Cardiac muscle cell (in vitro differentiated cells and primary cell): ENCODE data around the gene CLIP2. TPM values are rescaled to one million over a fixed set of nuclear protein-coding genes. Genes with fewer than 3 reads are reported as not detected.

Experiments
- DNase-seq, 2 donors: peaks; one replicate each; pipeline versions ENCODE4 v3.0.0 to v3.0.0-alpha.2; 2010 to 2017; ENCODE audit warnings: low read depth in 1 of 2, low spot score in 1 of 2
- H3K27ac ChIP-seq: fragments of 200-600 bp; sonication (generic); 2 replicates; pipeline ENCODE4 v1.5.1; 2016
- H3K27me3 ChIP-seq: fragments of 200-600 bp; sonication (generic); 2 replicates; pipeline ENCODE4 v1.6.0; 2016; ENCODE audit warnings: control low read depth
- H3K36me3 ChIP-seq: fragments of 200-600 bp; sonication (generic); 2 replicates; pipeline ENCODE4 v1.5.1; 2016; ENCODE audit warnings: control low read depth
- H3K4me1 ChIP-seq: fragments of 200-600 bp; sonication (generic); 2 replicates; pipeline ENCODE4 v1.8.1; 2017; ENCODE audit warnings: low read depth, mild to moderate bottlenecking, mixed run types
- H3K4me3 ChIP-seq: fragments of 200-600 bp; sonication (generic); 2 replicates; pipeline ENCODE4 v1.5.1; 2016; ENCODE audit warnings: mild to moderate bottlenecking
- H3K9me3 ChIP-seq: fragments of 200-600 bp; sonication (generic); 2 replicates; pipeline ENCODE4 v1.5.1; 2017; ENCODE audit warnings: low read depth, mild to moderate bottlenecking, control low read depth
- polyA plus RNA-seq: library from polyadenylated mRNA; unstranded; fragments of >200 nt; fragmentation: Nextera tagmentation; extraction: Ambion mirVana; gene quantifications from 2 replicates; pipeline ENCODE4 v1.2.1, GENCODE V29; 2016
- total RNA-seq: library from RNA; depleted of rRNA; stranded (reverse); fragments of >200 nt; gene quantifications from 2 replicates; pipeline ENCODE4 v1.2.3, GENCODE V29; 2016
- TF ChIP-seq, protein P1 (sequence below): IDR thresholded peaks from 2 replicates; pipeline ENCODE4 v1.5.1; 2012; ENCODE audit warnings: low read depth, mild to moderate bottlenecking, low read length

CLIP2 gene
- total and polyA plus RNA-seq, 2 experiments from 2014 or later = 11.1 to 20.0 TPM

DNA sequence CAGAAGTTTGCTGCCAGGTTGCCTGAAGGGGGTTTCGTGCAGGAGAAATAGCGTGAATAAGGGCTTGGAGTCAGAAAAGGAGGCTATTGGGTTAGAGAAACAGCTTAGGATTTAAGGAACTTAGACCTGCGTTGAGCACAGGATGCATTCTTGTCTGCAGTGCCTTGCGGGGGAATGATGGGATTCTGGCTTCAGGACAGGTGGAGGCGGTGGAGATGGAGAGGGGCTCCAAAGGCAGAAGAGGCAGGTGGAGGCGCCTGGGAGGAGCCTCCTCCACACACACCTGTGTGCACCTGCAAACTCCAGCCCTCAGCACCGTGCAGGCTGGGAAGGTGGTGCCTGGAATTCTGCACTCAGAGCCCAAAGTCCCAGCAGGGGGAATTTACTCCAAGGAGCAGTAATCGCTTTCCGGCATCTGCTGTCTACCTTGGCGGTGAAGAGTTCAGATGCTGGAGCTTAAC lies 1.8 kb downstream of the CLIP2 start:
- Histone ChIP-seq H3K9me3 (no peaks in the 10 kb centered on the region), H3K36me3 (no peaks in the 10 kb centered on the region), H3K27me3 (peaks cover 16% of the 10 kb centered on the region), H3K4me3 (no peak overlapping the region), H3K4me1 (peaks cover 3% of the 10 kb centered on the region), H3K27ac (no peak overlapping the region)
- TF ChIP-seq, protein P1, sequence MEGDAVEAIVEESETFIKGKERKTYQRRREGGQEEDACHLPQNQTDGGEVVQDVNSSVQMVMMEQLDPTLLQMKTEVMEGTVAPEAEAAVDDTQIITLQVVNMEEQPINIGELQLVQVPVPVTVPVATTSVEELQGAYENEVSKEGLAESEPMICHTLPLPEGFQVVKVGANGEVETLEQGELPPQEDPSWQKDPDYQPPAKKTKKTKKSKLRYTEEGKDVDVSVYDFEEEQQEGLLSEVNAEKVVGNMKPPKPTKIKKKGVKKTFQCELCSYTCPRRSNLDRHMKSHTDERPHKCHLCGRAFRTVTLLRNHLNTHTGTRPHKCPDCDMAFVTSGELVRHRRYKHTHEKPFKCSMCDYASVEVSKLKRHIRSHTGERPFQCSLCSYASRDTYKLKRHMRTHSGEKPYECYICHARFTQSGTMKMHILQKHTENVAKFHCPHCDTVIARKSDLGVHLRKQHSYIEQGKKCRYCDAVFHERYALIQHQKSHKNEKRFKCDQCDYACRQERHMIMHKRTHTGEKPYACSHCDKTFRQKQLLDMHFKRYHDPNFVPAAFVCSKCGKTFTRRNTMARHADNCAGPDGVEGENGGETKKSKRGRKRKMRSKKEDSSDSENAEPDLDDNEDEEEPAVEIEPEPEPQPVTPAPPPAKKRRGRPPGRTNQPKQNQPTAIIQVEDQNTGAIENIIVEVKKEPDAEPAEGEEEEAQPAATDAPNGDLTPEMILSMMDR = no peak
- DNase-seq = no peak

DNA sequence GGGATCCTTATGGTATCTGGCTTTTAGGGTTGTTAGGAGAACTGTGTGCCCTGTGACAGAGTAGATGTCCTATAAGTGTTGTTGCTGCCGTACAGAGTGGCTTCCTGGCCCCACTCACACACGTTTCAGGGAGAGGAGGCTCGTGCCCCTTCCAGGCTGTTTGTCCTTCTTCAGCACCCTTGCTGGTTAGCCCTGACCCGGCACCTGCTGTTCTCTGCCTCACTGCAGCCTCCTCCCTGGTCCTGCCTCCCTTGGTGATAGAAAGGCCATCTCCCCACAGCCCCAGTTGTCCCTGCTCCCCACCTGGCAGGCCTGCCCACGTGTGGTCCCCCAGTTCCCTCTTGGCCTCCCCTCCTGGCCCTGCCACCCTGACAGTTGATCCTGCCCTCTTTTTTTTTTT lies 2.3 kb downstream of the CLIP2 start:
- Histone ChIP-seq H3K4me1 (peaks cover 3% of the 10 kb centered on the region), H3K36me3 (no peaks in the 10 kb centered on the region), H3K27ac (no peak overlapping the region), H3K9me3 (no peaks in the 10 kb centered on the region), H3K4me3 (no peak overlapping the region), H3K27me3 (peaks cover 16% of the 10 kb centered on the region)
- TF ChIP-seq, protein P1 = no peak
- no peak for DNase-seq

DNA sequence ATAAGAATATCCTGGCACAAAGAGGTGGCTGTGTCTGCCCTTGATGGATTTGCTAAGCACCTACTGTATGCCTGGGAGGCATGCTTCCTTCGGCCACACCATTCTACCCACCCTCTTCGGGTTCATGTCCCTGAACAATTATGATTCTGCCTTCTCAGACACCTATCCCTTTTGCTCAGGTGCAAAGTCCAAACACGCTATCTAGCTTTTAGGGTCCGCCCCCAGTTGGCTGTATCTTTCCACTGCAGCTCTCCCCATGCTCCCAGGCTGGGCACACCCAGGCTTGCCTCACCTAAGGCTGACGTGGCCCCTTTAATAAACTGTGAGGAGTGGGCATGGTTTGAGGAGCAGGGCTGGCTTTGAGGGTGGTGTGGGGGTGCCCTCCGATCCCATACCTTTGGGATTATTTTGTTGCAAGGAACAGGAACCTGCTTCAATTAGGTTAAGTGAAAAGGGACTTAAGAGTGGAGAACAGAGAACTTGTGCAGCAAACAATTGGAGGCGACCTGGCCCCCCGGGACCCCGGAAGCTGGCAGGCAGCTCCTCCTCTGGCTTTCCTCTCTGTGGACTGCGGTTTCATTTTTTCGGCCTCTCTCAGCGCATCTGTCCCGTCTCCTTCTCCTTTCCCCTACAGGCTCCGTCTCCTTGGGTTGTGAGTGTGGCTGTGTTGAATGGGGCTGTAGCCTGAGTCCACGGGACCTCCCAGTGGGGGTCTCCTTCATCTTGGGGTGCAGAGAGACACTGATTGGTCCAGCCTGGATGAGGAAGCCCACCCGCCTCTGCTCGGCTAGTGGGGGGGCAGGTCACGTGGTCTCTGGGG lies 3.8 kb downstream of the CLIP2 start:
- no peak for DNase-seq
- Histone ChIP-seq H3K4me3 (no peak overlapping the region), H3K9me3 (no peaks in the 10 kb centered on the region), H3K36me3 (no peaks in the 10 kb centered on the region), H3K4me1 (peaks cover 3% of the 10 kb centered on the region), H3K27me3 (peaks cover 16% of the 10 kb centered on the region), H3K27ac (no peak overlapping the region)
- TF ChIP-seq, protein P1 = no peak

DNA sequence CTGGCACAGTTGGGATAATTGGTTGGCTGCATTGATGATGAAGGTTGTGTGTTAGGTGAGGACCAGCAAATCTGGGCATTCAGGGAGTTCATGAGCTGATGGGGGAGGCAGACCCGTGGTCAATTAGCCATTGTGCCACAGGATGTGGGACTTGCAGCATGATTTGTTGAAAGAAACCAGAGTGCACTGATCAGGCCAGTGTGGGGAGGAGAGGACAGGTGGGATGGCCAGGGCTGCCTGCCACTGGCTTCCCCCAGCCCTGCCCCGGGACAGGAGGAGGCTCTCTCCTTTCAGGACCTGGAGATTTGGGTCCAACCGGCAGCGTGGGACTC lies 4.3 kb downstream of the CLIP2 start:
- Histone ChIP-seq H3K4me3 (no peak overlapping the region), H3K36me3 (no peaks in the 10 kb centered on the region), H3K9me3 (no peaks in the 10 kb centered on the region), H3K27me3 (peaks cover 16% of the 10 kb centered on the region), H3K27ac (no peak overlapping the region), H3K4me1 (peaks cover 3% of the 10 kb centered on the region)
- DNase-seq = no peak
- TF ChIP-seq, protein P1 = no peak

DNA sequence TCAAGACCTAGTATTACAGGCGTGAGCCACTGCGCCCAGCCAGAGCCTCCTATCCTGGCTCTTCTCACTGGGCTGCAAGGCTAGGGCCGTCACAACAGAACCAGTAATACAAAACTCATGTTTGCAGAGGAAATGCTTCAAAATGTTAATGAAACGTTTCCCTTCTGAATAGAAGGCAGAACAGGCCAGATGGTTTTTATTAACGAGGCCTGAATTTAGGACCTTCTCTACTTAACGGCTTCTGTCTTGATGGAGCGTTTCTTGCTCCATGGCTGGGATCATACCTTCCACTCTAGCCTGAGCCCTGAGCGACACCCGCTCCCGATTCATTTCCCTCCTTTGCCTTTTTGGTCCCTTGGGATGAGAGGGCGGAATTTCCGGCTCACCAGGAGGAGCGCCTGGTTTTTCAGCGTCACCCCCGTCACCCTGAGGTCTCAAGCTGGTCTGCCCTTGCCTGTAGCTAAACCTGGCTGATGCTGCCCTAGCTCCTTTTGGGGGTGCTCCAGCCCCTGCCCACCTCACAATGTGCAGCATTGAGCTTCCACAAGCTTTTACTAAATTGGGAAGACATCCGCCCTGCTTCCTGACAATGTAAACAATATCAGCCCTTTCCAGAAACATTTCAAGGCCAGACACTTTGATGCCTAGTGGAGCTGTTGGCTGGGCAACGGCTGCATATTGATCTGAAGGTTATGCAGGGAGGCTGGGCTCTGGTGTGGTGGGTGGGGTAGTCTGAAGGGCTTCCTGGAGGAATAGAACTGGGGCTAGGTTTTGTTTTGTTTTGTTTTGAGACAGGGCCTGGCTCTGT lies 5.2 kb downstream of the CLIP2 start:
- Histone ChIP-seq H3K4me3 (no peak overlapping the region), H3K36me3 (no peaks in the 10 kb centered on the region), H3K27ac (no peak overlapping the region), H3K9me3 (no peaks in the 10 kb centered on the region), H3K27me3 (peaks cover 16% of the 10 kb centered on the region), H3K4me1 (peaks cover 3% of the 10 kb centered on the region)
- TF ChIP-seq, protein P1 = no peak
- peak in 1 of 2 donors; percentile 67 for DNase-seq
